ENCODE data around the gene ZC3HAV1.

- no peak for TF ChIP-seq EZH2 (IDR thresholded peaks at IDR 0.05; ENCODE audit: borderline replicate concordance, low read length)
- TF ChIP-seq, protein P1, sequence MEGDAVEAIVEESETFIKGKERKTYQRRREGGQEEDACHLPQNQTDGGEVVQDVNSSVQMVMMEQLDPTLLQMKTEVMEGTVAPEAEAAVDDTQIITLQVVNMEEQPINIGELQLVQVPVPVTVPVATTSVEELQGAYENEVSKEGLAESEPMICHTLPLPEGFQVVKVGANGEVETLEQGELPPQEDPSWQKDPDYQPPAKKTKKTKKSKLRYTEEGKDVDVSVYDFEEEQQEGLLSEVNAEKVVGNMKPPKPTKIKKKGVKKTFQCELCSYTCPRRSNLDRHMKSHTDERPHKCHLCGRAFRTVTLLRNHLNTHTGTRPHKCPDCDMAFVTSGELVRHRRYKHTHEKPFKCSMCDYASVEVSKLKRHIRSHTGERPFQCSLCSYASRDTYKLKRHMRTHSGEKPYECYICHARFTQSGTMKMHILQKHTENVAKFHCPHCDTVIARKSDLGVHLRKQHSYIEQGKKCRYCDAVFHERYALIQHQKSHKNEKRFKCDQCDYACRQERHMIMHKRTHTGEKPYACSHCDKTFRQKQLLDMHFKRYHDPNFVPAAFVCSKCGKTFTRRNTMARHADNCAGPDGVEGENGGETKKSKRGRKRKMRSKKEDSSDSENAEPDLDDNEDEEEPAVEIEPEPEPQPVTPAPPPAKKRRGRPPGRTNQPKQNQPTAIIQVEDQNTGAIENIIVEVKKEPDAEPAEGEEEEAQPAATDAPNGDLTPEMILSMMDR (conservative IDR thresholded peaks at IDR 0.05 in 1 of 2, IDR thresholded peaks at IDR 0.05 in 1 of 2; ENCODE audit: extremely low read depth in 1 of 2, insufficient read depth in 1 of 2, low read depth in 1 of 2, low read length in 2 of 2), result no peak
Measured at GRCh38 chr7:139084709-139085108, 24.8 kb downstream of the ZC3HAV1 start.

Data from mammary epithelial cell (primary cell).